ENCODE results near the gene ARF6. TPM values are rescaled to one million over a fixed set of nuclear protein-coding genes. Genes with fewer than 3 reads are reported as not detected.
A peak's percentile ranks its signal among the peaks of the same experiment; 100 is the strongest.

The ARF6 gene
- total RNA-seq, 1 experiment from 2014 or later = 63.2 TPM

DNA sequence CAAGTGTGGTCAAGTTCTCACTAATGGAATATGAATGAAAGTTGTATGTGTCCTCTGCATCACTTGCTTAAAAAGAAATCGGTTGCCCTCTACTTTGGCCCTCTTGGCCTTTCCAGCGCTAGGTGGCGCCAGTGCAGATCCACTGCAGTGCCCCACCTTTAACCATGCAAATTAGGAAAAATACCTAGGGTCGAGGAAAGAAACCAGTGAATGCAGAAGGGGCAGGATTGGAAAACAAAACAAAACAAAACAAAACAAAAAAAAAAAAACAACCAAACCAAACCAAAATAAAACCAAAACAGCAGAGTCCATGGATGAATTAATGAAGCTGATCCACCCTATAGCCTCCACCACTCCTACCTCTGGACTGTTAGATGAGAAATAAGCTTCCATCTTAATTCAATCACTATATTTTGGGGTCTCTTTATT lies 27.4 kb upstream of the ARF6 start:
- POLR2A ChIA-PET = interaction anchor here (0.7 kb wide), 1 partner anchor 106 kb away, joined by 3 read pairs; no protein-coding TSS in a partner anchor
- H3K27ac ChIP-seq (ENCODE audit: low read length) = peak overlapping the region; percentile 78
- DNase-seq (ENCODE audit: low read depth, low spot score) (no peak), ATAC-seq (no peak)
- intact Hi-C loops (cut with micrococcal nuclease; ENCODE audit: unreplicated experiment) (loop anchor here (2.0 kb wide), 1 partner anchor 239 kb away; no protein-coding TSS in a partner anchor), in situ Hi-C loops (cut with HindIII; ENCODE audit: low pct_unique_long_range_greater_than_20kb, low sequenced_read_pairs) (no loop called here)
- peaks cover 25% of the 10 kb centered on the region for H3K4me1 ChIP-seq (ENCODE audit: control insufficient read depth, insufficient read depth, low read length)
- no peaks in the 10 kb centered on the region for H3K27me3 ChIP-seq (ENCODE audit: control insufficient read depth, insufficient read depth, low read length)
- CTCF ChIA-PET = interaction anchor here (0.6 to 0.9 kb wide), 4 partner anchors 14 to 107 kb away, joined by 3 to 4 read pairs (median 3); no protein-coding TSS in a partner anchor
- no TSS peak for BruUV-seq (replicated peaks)
- TF ChIP-seq CTCF (IDR thresholded peaks at IDR 0.05) (peak; percentile 92), TCF7L2 (IDR thresholded peaks at IDR 0.05; ENCODE audit: low read depth, low read length) (no peak)
- TF ChIP-seq, protein P1, sequence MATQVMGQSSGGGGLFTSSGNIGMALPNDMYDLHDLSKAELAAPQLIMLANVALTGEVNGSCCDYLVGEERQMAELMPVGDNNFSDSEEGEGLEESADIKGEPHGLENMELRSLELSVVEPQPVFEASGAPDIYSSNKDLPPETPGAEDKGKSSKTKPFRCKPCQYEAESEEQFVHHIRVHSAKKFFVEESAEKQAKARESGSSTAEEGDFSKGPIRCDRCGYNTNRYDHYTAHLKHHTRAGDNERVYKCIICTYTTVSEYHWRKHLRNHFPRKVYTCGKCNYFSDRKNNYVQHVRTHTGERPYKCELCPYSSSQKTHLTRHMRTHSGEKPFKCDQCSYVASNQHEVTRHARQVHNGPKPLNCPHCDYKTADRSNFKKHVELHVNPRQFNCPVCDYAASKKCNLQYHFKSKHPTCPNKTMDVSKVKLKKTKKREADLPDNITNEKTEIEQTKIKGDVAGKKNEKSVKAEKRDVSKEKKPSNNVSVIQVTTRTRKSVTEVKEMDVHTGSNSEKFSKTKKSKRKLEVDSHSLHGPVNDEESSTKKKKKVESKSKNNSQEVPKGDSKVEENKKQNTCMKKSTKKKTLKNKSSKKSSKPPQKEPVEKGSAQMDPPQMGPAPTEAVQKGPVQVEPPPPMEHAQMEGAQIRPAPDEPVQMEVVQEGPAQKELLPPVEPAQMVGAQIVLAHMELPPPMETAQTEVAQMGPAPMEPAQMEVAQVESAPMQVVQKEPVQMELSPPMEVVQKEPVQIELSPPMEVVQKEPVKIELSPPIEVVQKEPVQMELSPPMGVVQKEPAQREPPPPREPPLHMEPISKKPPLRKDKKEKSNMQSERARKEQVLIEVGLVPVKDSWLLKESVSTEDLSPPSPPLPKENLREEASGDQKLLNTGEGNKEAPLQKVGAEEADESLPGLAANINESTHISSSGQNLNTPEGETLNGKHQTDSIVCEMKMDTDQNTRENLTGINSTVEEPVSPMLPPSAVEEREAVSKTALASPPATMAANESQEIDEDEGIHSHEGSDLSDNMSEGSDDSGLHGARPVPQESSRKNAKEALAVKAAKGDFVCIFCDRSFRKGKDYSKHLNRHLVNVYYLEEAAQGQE (IDR thresholded peaks at IDR 0.05; ENCODE audit: insufficient read depth in 1 of 2, low read depth in 2 of 2, low read length in 1 of 2) = no peak
- H3K36me3 ChIP-seq (ENCODE audit: control insufficient read depth, insufficient read depth, low read length) = peaks cover 3% of the 10 kb centered on the region; the same call in 1 of the 2 replicates
- H3K9me3 ChIP-seq (ENCODE audit: control insufficient read depth, insufficient read depth, low read depth, low read length) = no peaks in the 10 kb centered on the region
- no peak overlapping the region for H3K4me3 ChIP-seq (ENCODE audit: low read depth in 2 of 2, low read length in 2 of 2)

DNA sequence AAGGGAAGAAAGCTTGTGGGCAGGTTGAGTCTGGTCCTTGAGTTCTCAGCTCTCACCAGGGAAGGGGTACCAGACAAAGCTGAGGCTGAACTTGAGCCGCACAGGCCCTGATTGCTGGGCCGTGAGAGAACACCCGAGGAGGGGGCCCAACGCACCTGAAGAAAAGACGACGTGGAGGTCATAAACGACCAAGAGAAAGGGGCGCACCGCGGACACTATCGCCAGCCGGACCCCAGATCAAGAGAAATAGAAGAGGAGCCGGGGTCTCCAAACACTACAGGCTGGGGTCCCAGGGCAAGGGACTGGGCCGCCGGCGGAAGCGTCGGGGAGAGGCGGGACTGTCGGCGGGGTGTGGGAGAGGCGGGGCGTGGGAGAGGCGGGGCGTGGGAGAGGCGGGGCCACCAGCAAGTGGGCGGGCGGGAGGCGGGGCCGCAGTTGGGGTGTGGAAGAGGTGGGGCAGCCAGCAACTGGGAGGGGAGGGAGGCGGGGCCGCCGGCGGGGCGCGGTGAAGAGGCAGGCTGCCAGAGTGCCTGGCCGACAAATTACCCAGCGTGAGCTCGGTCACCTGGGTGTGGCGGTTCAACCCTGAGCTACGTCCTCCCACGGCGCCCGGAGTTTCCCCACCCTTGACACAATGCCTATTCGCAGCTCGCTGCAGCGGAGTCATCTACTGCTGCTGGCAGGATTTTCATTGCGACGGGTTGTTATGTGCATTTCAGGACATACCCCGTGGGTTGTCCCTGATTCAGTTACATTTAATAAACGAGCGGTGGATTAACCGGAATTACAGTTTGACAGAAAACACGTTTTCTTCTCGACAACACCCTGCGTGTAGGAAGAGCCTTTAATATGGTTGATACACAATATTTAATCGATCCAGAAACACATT lies 24.8 kb upstream of the ARF6 start:
- H3K27ac ChIP-seq (ENCODE audit: low read length) = peak overlapping the region; percentile 96
- no peaks in the 10 kb centered on the region for H3K27me3 ChIP-seq (ENCODE audit: control insufficient read depth, insufficient read depth, low read length)
- peak overlapping the region; percentile 51 to 65 for H3K4me3 ChIP-seq (ENCODE audit: low read depth in 2 of 2, low read length in 2 of 2)
- DNase-seq (ENCODE audit: low read depth, low spot score) = peak; percentile 78
- ATAC-seq = peak; percentile 95
- TF ChIP-seq SIN3A (IDR thresholded peaks at IDR 0.05; ENCODE audit: borderline replicate concordance, insufficient read depth, low read depth, low read length) = peak; percentile 81; the same call in 1 of the 2 replicates
- peak; percentile 78 for TF ChIP-seq POLR2AphosphoS5 (IDR thresholded peaks at IDR 0.05; ENCODE audit: low read depth, low read length)
- no peak for TF ChIP-seq TCF7L2 (IDR thresholded peaks at IDR 0.05; ENCODE audit: low read depth, low read length)
- H3K36me3 ChIP-seq (ENCODE audit: control insufficient read depth, insufficient read depth, low read length) = peaks cover under 1% of the 10 kb centered on the region; the same call in 1 of the 2 replicates
- H3K4me1 ChIP-seq (ENCODE audit: control insufficient read depth, insufficient read depth, low read length) = peaks cover 20% of the 10 kb centered on the region
- no peaks in the 10 kb centered on the region for H3K9me3 ChIP-seq (ENCODE audit: control insufficient read depth, insufficient read depth, low read depth, low read length)
- ChIA-PET POLR2A (interaction anchor here (0.6 to 1.0 kb wide), 5 partner anchors 16 to 313 kb away, joined by 3 to 13 read pairs (median 7); partner anchors contain the start of gene ARF6), CTCF (interaction anchor here (0.6 kb wide), 2 partner anchors 44 to 64 kb away, joined by 3 to 5 read pairs; no protein-coding TSS in a partner anchor)
- in situ Hi-C loops (cut with HindIII; ENCODE audit: low pct_unique_long_range_greater_than_20kb, low sequenced_read_pairs) = no loop called here
- BruUV-seq (replicated peaks) = no TSS peak
- intact Hi-C loops (cut with micrococcal nuclease; ENCODE audit: unreplicated experiment) = no loop called here

Data from Panc1 (cell line).